Prostate gland (tissue), 2 donors: Measurements from ENCODE around the gene PPARA.

Source experiments
- CTCF ChIP-seq, 4 experiments: fragments of 200-600 bp in 2 of 4; fragments of 450-650 bp in 2 of 4; sonication (generic) in 2 of 4; IDR thresholded peaks; 1 replicate in 3 of 4; 2 replicates in 1 of 4; pipeline ENCODE4 v1.5.1; 2016 to 2019; ENCODE audit warnings: antibody characterized with exemption in 4 of 4, mild to moderate bottlenecking in 2 of 4, moderate library complexity in 2 of 4
- POLR2AphosphoS5 ChIP-seq: sonication (generic); formaldehyde crosslinking; IDR thresholded peaks from one replicate; pipeline ENCODE4 v1.6.1; 2017; ENCODE audit warnings: antibody characterized with exemption

GRCh38 chr22:46230262-46230901, 80.1 kb downstream of the PPARA start:
- TF ChIP-seq CTCF (IDR thresholded peaks at IDR 0.05) = no peak
- no peak for TF ChIP-seq POLR2AphosphoS5
